ENCODE measurements around the gene FOXS1.

GRCh38 chr20:31809661-31810060, 35.7 kb downstream of the FOXS1 start:
- TF ChIP-seq MAX (IDR thresholded peaks at IDR 0.05) (no peak), EGR1 (IDR thresholded peaks at IDR 0.05) (no peak), NFIC (IDR thresholded peaks at IDR 0.05) (no peak), EP300 (IDR thresholded peaks at IDR 0.05; ENCODE audit: borderline replicate concordance) (no peak), CREB1 (IDR thresholded peaks at IDR 0.05; ENCODE audit: low read depth) (no peak), TEAD4 (IDR thresholded peaks at IDR 0.05) (no peak)
